GM21447 (cell line): Measurements from ENCODE around the gene STARD10.
"Not testable (repeated sequence)": the region's sequence is repeated elsewhere in the genome, so short reads cannot be mapped to it uniquely, and the experiment has no call there.

Experiments used
- ATAC-seq: cut with Tn5 transposase; IDR thresholded peaks from one replicate; pipeline ENCODE4 v1.9.1; 2021; ENCODE audit not compliant: unreplicated experiment

Gene STARD10

GRCh38 chr11:72826191-72826941, 32.5 kb upstream of the STARD10 start:
- no peak for ATAC-seq

DNA sequence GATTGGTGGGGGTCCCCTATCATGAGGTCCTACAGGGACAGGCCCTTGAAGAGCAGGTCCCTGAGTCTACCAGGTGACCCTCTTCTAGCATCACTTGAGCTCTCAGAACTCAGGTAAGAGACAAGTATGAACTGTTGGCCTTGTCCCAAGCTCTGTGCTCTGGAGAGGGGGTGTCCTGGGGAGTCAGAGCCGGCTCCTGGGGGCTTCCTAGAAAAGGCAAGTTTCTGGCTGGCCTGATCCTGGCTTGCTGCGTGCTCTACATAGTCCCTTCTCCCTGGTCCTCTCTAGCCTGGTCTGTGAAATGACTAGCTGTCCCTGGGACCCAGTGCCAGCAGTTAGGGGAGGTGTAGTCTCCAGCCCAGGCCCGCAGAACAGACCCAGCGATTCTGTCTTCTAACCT, 31.8 kb upstream of the STARD10 start:
- ATAC-seq, result no peak

DNA sequence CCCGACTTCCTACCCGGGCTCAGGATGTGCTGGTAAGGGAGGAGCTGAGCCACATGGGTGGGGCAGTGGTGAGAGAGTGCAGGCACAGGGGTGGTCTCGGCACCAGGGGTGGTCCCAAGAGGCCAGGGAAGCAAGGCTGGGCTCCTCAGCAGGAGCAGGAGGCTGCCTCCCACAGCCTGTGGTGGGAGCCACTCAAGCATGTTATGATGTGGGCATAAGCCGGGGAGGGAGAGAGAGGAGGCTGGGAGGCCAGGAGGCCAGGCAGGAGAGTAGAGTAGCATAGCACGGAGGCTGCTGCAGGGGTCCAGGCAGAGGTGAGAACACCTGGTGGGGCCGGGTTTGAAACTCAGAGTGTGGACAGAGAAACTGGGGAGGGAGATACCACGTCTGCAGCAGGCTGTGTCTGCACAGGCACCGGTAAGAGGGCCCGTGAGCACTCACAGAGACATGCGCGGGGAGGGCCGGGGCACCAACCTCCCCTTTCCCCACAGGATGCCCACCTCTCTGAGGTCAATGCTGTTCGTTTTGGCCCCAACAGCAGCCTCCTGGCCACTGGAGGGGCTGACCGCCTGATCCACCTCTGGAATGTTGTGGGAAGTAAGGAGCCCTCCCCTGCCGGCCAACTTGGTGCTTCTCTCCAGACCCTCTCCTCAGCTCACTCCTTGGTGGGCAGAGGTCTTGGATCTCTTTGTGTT, 31.1 kb upstream of the STARD10 start:
- ATAC-seq, result no peak

DNA sequence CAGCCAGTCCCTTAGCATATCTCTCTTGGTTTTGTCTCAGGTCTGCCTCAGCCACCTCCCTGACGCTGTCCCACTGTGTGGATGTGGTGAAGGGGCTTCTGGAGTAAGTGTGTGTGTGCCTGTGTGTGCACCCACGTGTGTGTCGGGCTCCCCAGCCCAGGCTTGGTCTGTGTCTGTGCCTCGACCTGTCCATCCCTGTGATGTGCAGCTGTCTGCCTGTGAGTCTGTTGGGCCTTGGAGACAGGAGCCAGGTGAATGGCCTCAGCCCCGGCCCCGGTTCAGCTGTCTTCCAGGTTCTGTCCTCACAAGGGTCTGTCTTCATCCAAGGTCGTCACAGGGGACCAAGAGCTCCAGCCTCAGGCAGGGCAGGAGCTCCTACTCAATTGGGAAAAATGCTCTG, 30.2 kb upstream of the STARD10 start:
- no peak for ATAC-seq

DNA sequence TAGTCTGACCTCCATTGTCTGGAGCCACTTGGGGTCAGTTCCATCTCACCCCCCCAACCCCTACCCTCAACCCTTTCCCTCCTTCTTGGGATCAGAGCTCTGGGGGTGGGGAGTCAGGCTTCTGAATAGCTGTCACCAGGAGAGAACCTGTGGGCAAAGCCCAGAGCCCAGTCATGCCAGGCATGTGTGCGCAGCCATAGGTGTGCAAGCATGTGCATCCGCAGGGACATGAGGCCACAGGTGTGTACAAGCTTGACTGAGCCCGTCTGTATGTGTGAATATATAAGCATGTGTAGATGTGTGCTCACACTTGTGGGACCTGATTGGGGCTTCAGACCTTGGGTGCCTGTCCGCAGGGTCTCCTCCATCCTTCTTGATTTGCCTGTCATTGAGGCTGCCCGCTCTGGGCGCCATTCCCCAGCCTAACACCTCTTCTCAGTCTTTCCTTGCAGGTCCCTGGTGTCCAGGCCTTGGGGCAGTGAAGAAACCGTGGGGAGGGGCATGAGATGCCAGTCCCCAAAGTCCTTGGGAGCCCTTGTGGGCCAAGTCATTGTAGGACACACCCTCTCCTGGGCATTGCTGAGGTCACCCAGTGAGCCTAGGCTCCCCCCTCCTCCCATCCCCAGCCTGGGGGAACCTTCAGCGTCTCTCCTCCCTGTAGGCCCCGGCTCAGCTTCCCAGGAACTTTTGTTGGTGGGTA, 29.4 kb upstream of the STARD10 start:
- no peak for ATAC-seq

GRCh38 chr11:72821920-72822799, 28.3 kb upstream of the STARD10 start:
- ATAC-seq, result no peak

DNA sequence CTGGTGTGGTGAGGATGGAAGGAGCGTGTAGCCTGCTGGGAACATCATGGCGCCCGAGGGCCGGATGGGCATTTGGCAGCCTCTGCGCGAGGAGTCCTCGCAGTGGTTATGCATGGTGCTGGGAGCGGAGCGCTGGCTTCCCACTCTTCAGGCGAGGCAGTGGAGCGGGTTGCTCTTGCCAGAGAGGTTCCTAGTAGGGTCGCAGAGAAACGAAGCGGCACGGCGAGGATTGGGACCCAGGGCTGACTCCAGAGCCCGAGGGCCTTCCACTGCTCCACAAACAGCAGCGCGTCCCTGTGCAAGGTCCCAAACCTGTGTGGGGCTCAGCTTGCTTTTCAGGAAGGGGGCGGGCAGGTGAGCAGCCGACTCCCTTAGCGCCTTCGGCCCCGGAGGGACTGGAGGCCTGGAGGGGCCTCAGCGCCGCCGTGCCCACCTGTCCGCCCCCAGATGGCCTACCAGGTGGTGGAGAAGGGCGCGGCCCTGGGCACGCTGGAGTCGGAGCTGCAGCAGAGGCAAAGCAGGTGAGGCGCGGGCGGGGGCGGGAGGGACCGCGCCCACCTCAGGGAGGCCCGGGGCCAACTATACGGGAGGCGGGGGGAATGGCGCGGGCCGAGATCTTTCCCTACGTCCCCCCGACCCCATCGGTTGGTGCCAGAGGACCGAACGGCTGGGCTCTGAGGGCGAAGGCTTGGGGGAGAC, 27.5 kb upstream of the STARD10 start:
- no peak for ATAC-seq

DNA sequence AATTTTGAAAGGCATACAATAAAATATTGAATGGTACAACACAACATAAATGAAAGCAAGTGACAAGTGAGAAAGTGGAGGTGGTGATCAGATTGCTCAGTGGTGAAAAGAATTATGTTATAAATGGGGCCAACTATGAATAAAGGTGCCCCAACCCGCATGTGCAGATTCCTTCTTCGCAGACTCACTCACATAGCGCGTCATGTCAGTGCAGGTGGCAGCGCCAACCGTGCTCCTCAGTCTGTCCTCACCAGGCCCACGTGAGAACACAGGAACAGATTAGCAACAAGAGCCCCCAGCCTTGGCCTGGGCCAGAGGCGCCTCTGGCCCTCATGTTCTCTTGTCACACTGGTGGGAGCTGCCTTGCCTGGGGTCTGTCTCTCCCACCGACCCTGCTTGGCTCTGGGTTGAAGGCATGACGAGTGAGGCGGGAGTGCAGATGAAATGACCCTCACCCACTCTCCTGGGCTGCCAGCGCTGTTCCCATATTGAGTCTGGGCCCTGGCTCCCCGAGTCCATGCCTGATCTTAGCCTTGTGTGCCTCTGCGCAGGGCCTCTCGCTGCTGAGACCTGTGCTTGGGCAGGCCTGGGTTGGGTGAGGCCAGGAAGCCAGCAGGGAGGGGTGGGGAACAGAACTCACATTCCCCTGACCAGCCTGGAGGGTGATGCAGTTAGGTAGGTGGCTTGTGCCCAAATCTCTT, 26.7 kb upstream of the STARD10 start:
- ATAC-seq, result no peak

- no peak for ATAC-seq
These were observed 25.1 kb upstream of the STARD10 start for GRCh38 chr11:72818971-72819370.

DNA sequence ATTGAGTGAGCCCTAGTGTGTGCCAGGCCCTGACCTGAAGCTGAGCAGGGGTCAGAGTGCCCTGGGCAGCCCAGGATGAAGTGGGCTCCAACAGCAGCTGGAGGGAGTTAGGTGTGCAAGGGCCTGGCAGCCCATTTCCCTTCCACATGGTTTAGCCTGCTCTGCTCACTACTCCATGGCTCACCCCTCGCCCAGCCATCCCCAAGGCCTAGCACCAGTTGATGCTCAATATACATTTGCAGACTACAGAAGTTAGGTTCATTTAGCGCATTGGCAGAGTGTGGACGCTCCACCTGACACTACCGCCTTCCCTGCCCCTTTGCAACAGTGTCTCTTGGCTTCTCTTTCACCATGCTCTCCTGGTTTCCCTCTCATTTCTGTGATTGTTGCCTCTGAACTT, 24.1 kb upstream of the STARD10 start:
- no peak for ATAC-seq

GRCh38 chr11:72816404-72816990, 22.6 kb upstream of the STARD10 start:
- no peak for ATAC-seq

- ATAC-seq, result peak; percentile 6
These were observed 21.3 kb upstream of the STARD10 start for GRCh38 chr11:72815110-72815618.

DNA sequence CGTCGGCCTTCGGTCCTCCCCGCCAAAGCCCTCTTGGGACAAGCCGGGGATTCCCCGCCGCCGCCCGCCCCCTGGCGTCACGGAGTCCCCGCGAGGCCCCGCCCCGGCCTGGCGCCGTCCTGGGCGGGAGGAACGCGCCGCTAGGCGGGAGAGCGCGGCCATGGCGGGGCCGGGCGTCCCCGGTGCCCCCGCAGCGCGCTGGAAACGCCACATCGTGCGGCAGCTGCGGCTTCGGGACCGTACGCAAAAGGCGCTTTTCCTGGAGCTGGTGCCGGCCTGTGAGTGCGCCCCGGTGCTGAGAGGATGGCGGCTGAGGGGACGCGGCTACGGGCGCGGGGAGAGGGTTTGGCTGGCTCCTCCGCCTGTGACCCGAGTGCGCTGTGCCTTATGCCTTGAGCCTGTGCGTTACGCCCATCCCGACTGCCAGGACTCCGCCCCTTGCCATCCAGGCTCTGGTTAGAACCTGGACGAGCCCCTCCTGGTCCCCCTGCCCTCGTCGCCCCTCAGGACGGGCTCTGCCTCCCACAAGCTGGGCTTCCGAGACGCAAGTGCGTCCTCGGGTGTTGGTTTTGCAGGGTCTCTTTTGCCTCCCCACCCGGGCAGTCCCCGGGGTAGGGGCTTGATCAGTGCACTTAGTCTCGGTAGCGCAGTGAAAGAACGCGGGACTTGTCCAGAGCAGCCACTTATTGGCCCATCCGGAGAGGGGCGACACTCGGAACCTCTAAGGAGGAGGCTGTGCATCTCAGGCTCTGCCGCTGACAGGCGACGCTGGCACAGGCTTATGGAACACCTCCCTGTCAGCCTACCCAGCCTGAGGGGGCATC, 20.7 kb upstream of the STARD10 start, which contains the start of gene ATG16L2:
Gene ATG16L2 (plus strand): TSS at position 126 of the 824 bp plus-strand sequence. CDS start 35 bp downstream, at position 161.
- ATAC-seq, result peak; percentile 43

DNA sequence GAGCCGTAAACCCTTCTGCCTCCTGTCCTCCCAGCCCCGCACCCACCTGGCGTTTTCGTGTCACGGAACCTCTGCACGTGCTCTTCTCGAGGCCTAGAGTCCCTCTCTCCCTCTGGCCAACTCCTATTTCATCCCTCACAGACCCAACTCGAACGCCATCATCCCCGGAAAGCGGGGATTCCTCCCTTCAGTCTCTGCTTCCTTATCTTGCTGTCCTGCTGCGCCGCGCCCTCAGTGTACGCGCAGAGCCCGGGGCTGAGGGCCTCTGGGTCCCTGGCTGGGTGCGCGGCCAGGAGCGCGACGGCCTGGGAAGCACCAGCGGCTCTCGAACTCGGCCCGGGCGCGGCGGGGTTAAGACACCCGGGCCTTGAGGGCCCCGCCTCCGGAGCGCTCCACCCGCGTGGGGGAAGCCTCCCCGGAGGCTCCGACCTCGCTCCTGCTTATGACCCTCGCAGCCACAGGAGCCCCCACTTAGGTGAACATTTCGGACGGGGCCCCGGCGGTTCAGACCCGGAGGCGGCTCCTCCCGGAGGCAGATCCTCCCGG, 20.0 kb upstream of the STARD10 start:
- peak; percentile 38 for ATAC-seq

GRCh38 chr11:72812967-72813739, 19.3 kb upstream of the STARD10 start:
- ATAC-seq, result peak; percentile 34

- no peak for ATAC-seq
These were observed 18.7 kb upstream of the STARD10 start for GRCh38 chr11:72812604-72812966.

GRCh38 chr11:72811686-72812085, 17.8 kb upstream of the STARD10 start:
- ATAC-seq, result not testable (repeated sequence)
